ENCODE results near the gene SPATC1L.
"Not testable (repeated sequence)": the region's sequence is repeated elsewhere in the genome, so short reads cannot be mapped to it uniquely, and the experiment has no call there.

Gene SPATC1L

GRCh38 chr21:46151989-46152926 is 32.0 kb downstream of the SPATC1L start:
- H4K20me1 ChIP-seq: no peaks in the 10 kb centered on the region; a peak in 2 of 22 replicates
- no peak overlapping the region for H3K27ac ChIP-seq
- H3K9ac ChIP-seq: no peak overlapping the region

GRCh38 chr21:46151261-46151988 is 32.8 kb downstream of the SPATC1L start:
- no peaks in the 10 kb centered on the region; a peak in 3 of 22 replicates for H4K20me1 ChIP-seq
- no peak overlapping the region for H3K4me3 ChIP-seq
- no peaks in the 10 kb centered on the region for H3K27me3 ChIP-seq
- no peak overlapping the region for H3K9ac ChIP-seq
- H3K9me3 ChIP-seq (replicated peaks in 1 of 11): no peaks in the 10 kb centered on the region
- no peak overlapping the region for H3K27ac ChIP-seq
- no peaks in the 10 kb centered on the region for H3K36me3 ChIP-seq
- H3K4me2 ChIP-seq: no peak overlapping the region
- TF ChIP-seq Cebpa-rat (IDR thresholded peaks at IDR 0.05): no peak
- H3K4me1 ChIP-seq: peaks cover 0 to 14% (median 8%) of the 10 kb centered on the region in 10 experiments; a peak in 15 of 20 replicates

More at GRCh38 chr21:46151989-46152926, 32.0 kb downstream of the SPATC1L start:
- Histone ChIP-seq H3K9me3 (replicated peaks in 1 of 11) (no peaks in the 10 kb centered on the region), H3K4me2 (no peak overlapping the region), H3K36me3 (no peaks in the 10 kb centered on the region), H3K27me3 (no peaks in the 10 kb centered on the region), H3K4me1 (peaks cover 0 to 5% (median under 1%) of the 10 kb centered on the region in 10 experiments; a peak in 8 of 20 replicates), H3K4me3 (no peak overlapping the region)
- no peak for TF ChIP-seq Cebpa-rat (IDR thresholded peaks at IDR 0.05)

- Histone ChIP-seq H3K4me1 (peaks cover 0 to 21% (median 16%) of the 10 kb centered on the region in 10 experiments; a peak in 15 of 20 replicates), H3K4me3 (no peak overlapping the region), H3K4me2 (no peak overlapping the region)
Measured at GRCh38 chr21:46150491-46151121, 33.7 kb downstream of the SPATC1L start.

GRCh38 chr21:46150073-46150472 is 34.2 kb downstream of the SPATC1L start:
- Histone ChIP-seq H3K4me3 (no peak overlapping the region), H3K27ac (no peak overlapping the region), H3K9ac (no peak overlapping the region), H3K27me3 (no peaks in the 10 kb centered on the region), H3K9me3 (replicated peaks in 1 of 11) (no peaks in the 10 kb centered on the region), H3K4me1 (peaks cover 0 to 24% (median 18%) of the 10 kb centered on the region in 10 experiments; a peak in 16 of 20 replicates), H4K20me1 (no peaks in the 10 kb centered on the region; a peak in 2 of 22 replicates), H3K36me3 (no peaks in the 10 kb centered on the region), H3K4me2 (no peak overlapping the region)
- TF ChIP-seq Cebpa-rat (IDR thresholded peaks at IDR 0.05): no peak

More at GRCh38 chr21:46150491-46151121, 33.7 kb downstream of the SPATC1L start:
- no peak overlapping the region for H3K27ac ChIP-seq
- H3K9ac ChIP-seq: no peak overlapping the region
- no peaks in the 10 kb centered on the region for H3K9me3 ChIP-seq (replicated peaks in 1 of 11)
- no peaks in the 10 kb centered on the region for H3K27me3 ChIP-seq
- TF ChIP-seq Cebpa-rat (IDR thresholded peaks at IDR 0.05): no peak
- H3K36me3 ChIP-seq: no peaks in the 10 kb centered on the region
- no peaks in the 10 kb centered on the region; a peak in 2 of 22 replicates for H4K20me1 ChIP-seq

- no peak overlapping the region for H3K4me3 ChIP-seq
- H3K4me1 ChIP-seq: peaks cover 0 to 29% (median 23%) of the 10 kb centered on the region in 10 experiments; a peak in 16 of 20 replicates
- no peaks in the 10 kb centered on the region for H3K9me3 ChIP-seq (replicated peaks in 1 of 11)
- no peak overlapping the region for H3K27ac ChIP-seq
- no peaks in the 10 kb centered on the region for H3K27me3 ChIP-seq
- no peaks in the 10 kb centered on the region; a peak in 2 of 22 replicates for H4K20me1 ChIP-seq
- no peak for TF ChIP-seq Cebpa-rat (IDR thresholded peaks at IDR 0.05)
- no peak overlapping the region; a peak in 1 of 22 replicates for H3K9ac ChIP-seq
- no peaks in the 10 kb centered on the region for H3K36me3 ChIP-seq
- no peak overlapping the region for H3K4me2 ChIP-seq
Measured at GRCh38 chr21:46149205-46149901, 34.9 kb downstream of the SPATC1L start.

- Histone ChIP-seq H3K4me3 (no peak overlapping the region), H3K4me2 (no peak overlapping the region), H3K4me1 (peaks cover 3 to 33% (median 28%) of the 10 kb centered on the region in 10 experiments; a peak in 19 of 20 replicates), H3K27me3 (no peaks in the 10 kb centered on the region), H3K9ac (no peak overlapping the region), H4K20me1 (no peaks in the 10 kb centered on the region; a peak in 1 of 22 replicates), H3K36me3 (no peaks in the 10 kb centered on the region), H3K9me3 (replicated peaks in 1 of 11) (no peaks in the 10 kb centered on the region), H3K27ac (no peak overlapping the region)
- no peak for TF ChIP-seq Cebpa-rat (IDR thresholded peaks at IDR 0.05)
Measured at GRCh38 chr21:46148106-46148505, 36.2 kb downstream of the SPATC1L start.

- Histone ChIP-seq H3K9ac (peak overlapping the region in 2 of 11 experiments; percentile 30 to 46; a peak in 2 of 22 replicates), H3K4me1 (peaks cover 3 to 34% (median 28%) of the 10 kb centered on the region in 10 experiments; a peak in 19 of 20 replicates), H3K4me2 (peak overlapping the region in 7 of 11 experiments; percentile 52 to 87 (median 78); a peak in 9 of 22 replicates)
- not testable (repeated sequence) for H3K36me3 ChIP-seq; H4K20me1 ChIP-seq; H3K27me3 ChIP-seq; H3K9me3 ChIP-seq (replicated peaks in 1 of 11); H3K4me3 ChIP-seq; H3K27ac ChIP-seq
Measured at GRCh38 chr21:46147429-46147828, 36.8 kb downstream of the SPATC1L start.

GRCh38 chr21:46146856-46147255 is 37.4 kb downstream of the SPATC1L start:
- no peak for TF ChIP-seq Cebpa-rat (IDR thresholded peaks at IDR 0.05)
- Histone ChIP-seq H3K9me3 (replicated peaks in 1 of 11) (peaks cover 0 to 11% (median 8%) of the 10 kb centered on the region in 11 experiments; a peak in 16 of 22 replicates), H3K4me2 (peak overlapping the region in 8 of 11 experiments; percentile 52 to 87 (median 74); a peak in 16 of 22 replicates), H3K36me3 (no peaks in the 10 kb centered on the region), H3K9ac (peak overlapping the region in 3 of 11 experiments; percentile 30 to 51 (median 46); a peak in 4 of 22 replicates), H4K20me1 (no peaks in the 10 kb centered on the region; a peak in 1 of 22 replicates), H3K4me3 (no peak overlapping the region), H3K27me3 (no peaks in the 10 kb centered on the region; a peak in 1 of 22 replicates), H3K4me1 (peaks cover 3 to 39% (median 34%) of the 10 kb centered on the region in 10 experiments; a peak in 19 of 20 replicates), H3K27ac (no peak overlapping the region)
